ENCODE data around the gene PTPRE.

DNA sequence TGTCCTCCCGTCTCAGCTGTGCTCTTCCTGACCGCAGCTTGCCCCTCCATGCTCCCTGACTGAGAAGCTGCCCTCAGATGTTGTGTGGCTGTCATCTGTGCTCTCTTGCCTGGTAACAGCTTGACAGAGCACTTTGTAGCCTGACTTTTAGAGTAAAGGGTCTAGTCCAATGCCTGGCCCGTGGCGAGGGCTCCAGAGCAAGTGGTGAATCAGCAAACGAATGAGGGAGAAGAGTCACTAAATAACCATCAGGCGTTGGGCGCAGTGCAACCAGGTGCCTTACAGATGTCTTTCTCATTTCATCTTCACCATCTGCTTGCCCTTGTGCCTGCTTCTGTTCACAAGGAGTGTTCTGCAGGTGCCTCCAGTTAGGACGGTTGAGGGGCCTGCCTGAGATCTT is 173.7 kb downstream of the PTPRE start:
- TF ChIP-seq POLR2A (IDR thresholded peaks at IDR 0.05; ENCODE audit: low read depth, low read length), result no peak
- no peak for TF ChIP-seq POLR2AphosphoS5 (IDR thresholded peaks at IDR 0.05; ENCODE audit: low read depth, low read length)
- no peak for TF ChIP-seq SPI1 (IDR thresholded peaks at IDR 0.05; ENCODE audit: low read depth, low read length)
